Measurements from ENCODE around the gene PDE6D.

The PDE6D gene

DNA sequence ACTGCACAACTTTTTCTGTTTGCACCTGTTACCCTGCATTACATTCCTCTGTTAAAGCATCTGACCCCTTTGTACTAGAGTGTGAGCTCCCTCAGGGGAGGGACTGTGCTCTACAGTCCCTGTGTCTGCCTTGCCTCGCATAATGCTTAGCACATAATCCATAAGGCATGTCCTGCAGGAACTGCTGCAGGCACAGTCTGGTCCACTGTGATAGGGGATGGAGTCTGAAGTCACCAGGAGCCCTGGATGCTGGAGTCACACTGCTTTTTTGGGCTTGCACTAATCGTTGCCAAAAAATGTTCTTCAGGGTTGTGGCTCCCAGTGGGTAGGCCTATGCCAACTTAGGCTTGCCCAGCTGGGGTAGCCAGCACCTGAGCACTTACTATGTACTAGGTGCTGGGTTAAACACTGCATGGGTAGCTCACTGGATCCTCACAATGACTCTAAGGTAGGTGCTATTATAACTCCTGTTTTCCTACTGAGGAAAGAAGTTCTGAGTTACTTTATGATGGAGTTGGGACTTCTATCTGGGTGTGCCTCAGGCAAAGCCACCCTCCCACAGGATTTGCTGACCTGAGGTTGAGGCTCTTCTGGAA is 38.5 kb upstream of the PDE6D start:
- H3K79me2 ChIP-seq (ENCODE audit: insufficient read depth, low read length), result no peaks in the 10 kb centered on the region

DNA sequence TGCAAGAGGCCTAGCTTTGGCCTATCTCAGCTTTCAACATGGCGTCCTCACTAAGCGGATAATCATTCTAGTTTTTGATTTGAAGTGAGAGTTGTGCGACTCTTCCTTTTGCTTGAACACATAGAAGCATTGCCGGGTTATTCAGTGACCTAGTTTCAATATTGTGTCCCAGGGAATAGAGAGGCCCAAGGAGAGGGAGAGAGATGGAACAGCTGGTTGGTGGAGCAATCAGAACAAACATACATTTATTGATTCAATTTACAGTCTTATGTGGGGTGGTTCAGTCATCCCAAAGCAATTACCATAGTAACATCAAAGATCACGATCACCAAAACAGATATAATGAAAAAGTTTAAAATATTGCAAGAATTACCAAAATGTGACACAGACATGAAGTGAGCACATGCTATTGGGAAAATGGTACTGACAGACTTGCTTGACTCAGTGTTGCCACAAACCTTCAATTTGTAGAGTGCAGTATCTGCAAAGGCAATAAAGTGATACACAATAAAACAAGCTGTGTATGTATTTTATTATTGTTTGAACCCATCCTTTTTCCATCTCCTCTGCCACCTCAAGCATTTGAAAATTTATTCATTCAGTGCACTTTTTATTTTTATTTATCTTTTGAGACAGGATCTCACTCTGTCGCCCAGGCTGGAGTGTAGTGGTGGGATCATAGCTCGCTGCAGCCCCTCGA is 35.4 kb upstream of the PDE6D start:
- Histone ChIP-seq H3K36me3 (ENCODE audit: insufficient read depth, low read length) (0 out of 2 replicates have a peak, but pooled peaks cover 3% of the 10 kb centered on the region), H3K27me3 (ENCODE audit: insufficient read depth, low read length, poor library complexity, severe bottlenecking) (no peaks in the 10 kb centered on the region)

More for the DNA sequence above, 38.5 kb upstream of the PDE6D start:
- Histone ChIP-seq H3K4me1 (ENCODE audit: insufficient read depth, low read length, poor library complexity, severe bottlenecking) (no peaks in the 10 kb centered on the region), H3K9ac (ENCODE audit: low read depth, low read length, poor library complexity, severe bottlenecking) (no peak overlapping the region), H4K20me1 (ENCODE audit: insufficient read depth, low read length, poor library complexity, severe bottlenecking) (no peaks in the 10 kb centered on the region), H3K4me3 (ENCODE audit: low read length, poor library complexity, severe bottlenecking) (no peak overlapping the region), H3K27me3 (ENCODE audit: insufficient read depth, low read length, poor library complexity, severe bottlenecking) (no peaks in the 10 kb centered on the region), H3K9me2 (replicated peaks; ENCODE audit: low read depth, low read length) (no peaks in the 10 kb centered on the region), H3K4me2 (ENCODE audit: low read depth, low read length, poor library complexity, severe bottlenecking) (no peak overlapping the region), H3K36me3 (ENCODE audit: insufficient read depth, low read length) (0 out of 2 replicates have a peak, but pooled peaks cover 3% of the 10 kb centered on the region), H3F3A (ENCODE audit: low read depth) (no peaks in the 10 kb centered on the region), H3K9me3 (ENCODE audit: insufficient read depth, low read depth, low read length) (peaks cover 4% of the 10 kb centered on the region; the same call in 1 of the 2 replicates), H2AFZ (ENCODE audit: low read length) (no peak overlapping the region)
- TF ChIP-seq CTCF (conservative IDR thresholded peaks at IDR 0.05; ENCODE audit: low read length) (no peak), EZH2phosphoT487 (IDR thresholded peaks at IDR 0.05; ENCODE audit: borderline replicate concordance) (no peak)

GRCh38 chr2:231810905-231811304 is 29.8 kb upstream of the PDE6D start:
- no peaks in the 10 kb centered on the region for H3K27me3 ChIP-seq (ENCODE audit: insufficient read depth, low read length, poor library complexity, severe bottlenecking)
- H2AFZ ChIP-seq (ENCODE audit: low read length), result no peak overlapping the region
- peaks cover 52% of the 10 kb centered on the region; the same call in 1 of the 2 replicates for H3K36me3 ChIP-seq (ENCODE audit: insufficient read depth, low read length)
- no peak overlapping the region for H3K4me3 ChIP-seq (ENCODE audit: low read length, poor library complexity, severe bottlenecking)
- H3F3A ChIP-seq (ENCODE audit: low read depth), result no peaks in the 10 kb centered on the region
- H3K9me3 ChIP-seq (ENCODE audit: insufficient read depth, low read depth, low read length), result no peaks in the 10 kb centered on the region
- no peak overlapping the region for H3K4me2 ChIP-seq (ENCODE audit: low read depth, low read length, poor library complexity, severe bottlenecking)
- no peaks in the 10 kb centered on the region for H3K4me1 ChIP-seq (ENCODE audit: insufficient read depth, low read length, poor library complexity, severe bottlenecking)
- H4K20me1 ChIP-seq (ENCODE audit: insufficient read depth, low read length, poor library complexity, severe bottlenecking), result no peaks in the 10 kb centered on the region
- H3K9me2 ChIP-seq (replicated peaks; ENCODE audit: low read depth, low read length), result no peaks in the 10 kb centered on the region
- H3K79me2 ChIP-seq (ENCODE audit: insufficient read depth, low read length), result no peaks in the 10 kb centered on the region
- no peak for TF ChIP-seq CTCF (conservative IDR thresholded peaks at IDR 0.05; ENCODE audit: low read length)
- no peak overlapping the region for H3K9ac ChIP-seq (ENCODE audit: low read depth, low read length, poor library complexity, severe bottlenecking)

More for the DNA sequence above, 35.4 kb upstream of the PDE6D start:
- Histone ChIP-seq H3K9ac (ENCODE audit: low read depth, low read length, poor library complexity, severe bottlenecking) (no peak overlapping the region), H3K4me1 (ENCODE audit: insufficient read depth, low read length, poor library complexity, severe bottlenecking) (no peaks in the 10 kb centered on the region), H3K79me2 (ENCODE audit: insufficient read depth, low read length) (no peaks in the 10 kb centered on the region), H3K4me3 (ENCODE audit: low read length, poor library complexity, severe bottlenecking) (no peak overlapping the region), H3K4me2 (ENCODE audit: low read depth, low read length, poor library complexity, severe bottlenecking) (no peak overlapping the region), H3F3A (ENCODE audit: low read depth) (no peaks in the 10 kb centered on the region), H3K9me2 (replicated peaks; ENCODE audit: low read depth, low read length) (no peaks in the 10 kb centered on the region), H2AFZ (ENCODE audit: low read length) (no peak overlapping the region), H4K20me1 (ENCODE audit: insufficient read depth, low read length, poor library complexity, severe bottlenecking) (no peaks in the 10 kb centered on the region), H3K9me3 (ENCODE audit: insufficient read depth, low read depth, low read length) (no peaks in the 10 kb centered on the region)
- no peak for TF ChIP-seq CTCF (conservative IDR thresholded peaks at IDR 0.05; ENCODE audit: low read length)
- no peak for TF ChIP-seq EZH2phosphoT487 (IDR thresholded peaks at IDR 0.05; ENCODE audit: borderline replicate concordance)

Data from Loucy (cell line).